ENCODE results near the gene ATR. TPM values are rescaled to one million over a fixed set of nuclear protein-coding genes. Genes with fewer than 3 reads are reported as not detected.

The ATR gene
- polyA plus RNA-seq, 2 of the 4 experiments (the other 2 are of a cell fraction): 13.9 to 36.2 TPM

DNA sequence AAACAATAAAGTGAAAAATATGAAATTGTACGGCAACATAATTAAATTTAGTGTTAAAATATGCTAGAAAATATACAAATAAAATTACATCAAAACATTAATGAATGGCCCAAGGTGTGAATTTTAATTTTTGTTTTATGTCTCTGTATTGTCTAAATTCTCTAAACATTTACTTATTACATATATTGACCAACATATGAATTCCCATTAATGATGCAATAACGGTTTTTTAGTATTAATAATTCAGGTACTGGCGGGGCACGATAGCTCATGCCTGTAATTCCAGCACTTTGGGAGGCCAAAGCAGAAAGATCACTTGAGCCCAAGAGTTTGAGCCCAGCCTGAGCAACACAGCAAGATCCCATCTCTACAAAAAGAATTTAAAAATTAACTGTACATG lies 110.1 kb downstream of the ATR start:
- Histone ChIP-seq H3K4me1 (no peaks in the 10 kb centered on the region), H3K9me3 (peaks cover 3% of the 10 kb centered on the region; the same call in 2 of the 3 replicates), H3K27ac (no peak overlapping the region), H3K4me3 (no peak overlapping the region), H3K4me2 (no peak overlapping the region)
- 94% methylated on average over 4 of the region's 4 CpGs for WGBS (ENCODE audit: missing lambda C conversion rate)
- ChIA-PET POLR2A (no interaction called here), CTCF (no interaction called here)
- no peak for FAIRE-seq
- TF ChIP-seq TP53 (CRISPR knock-in tag; IDR thresholded peaks at IDR 0.05) (no peak), SMC3 (IDR thresholded peaks at IDR 0.05) (no peak), POLR2A (IDR thresholded peaks at IDR 0.05; ENCODE audit: low read length) (no peak), KDM1A (IDR thresholded peaks at IDR 0.05; ENCODE audit: low read depth) (no peak), CBX8 (IDR thresholded peaks at IDR 0.05) (no peak), RFX5 (IDR thresholded peaks at IDR 0.05) (no peak), MAZ (IDR thresholded peaks at IDR 0.05; ENCODE audit: borderline replicate concordance, low read depth, low read length) (no peak), KDM5A (IDR thresholded peaks at IDR 0.05) (no peak), PHF8 (IDR thresholded peaks at IDR 0.05; ENCODE audit: borderline replicate concordance, low read depth) (no peak), CEBPB (IDR thresholded peaks at IDR 0.05) (no peak), NR3C1 (IDR thresholded peaks at IDR 0.05) (no peak), ZC3H11A (IDR thresholded peaks at IDR 0.05) (no peak), CBX2 (IDR thresholded peaks at IDR 0.05; ENCODE audit: borderline replicate concordance, low read depth) (no peak)
- TF ChIP-seq, protein P1, sequence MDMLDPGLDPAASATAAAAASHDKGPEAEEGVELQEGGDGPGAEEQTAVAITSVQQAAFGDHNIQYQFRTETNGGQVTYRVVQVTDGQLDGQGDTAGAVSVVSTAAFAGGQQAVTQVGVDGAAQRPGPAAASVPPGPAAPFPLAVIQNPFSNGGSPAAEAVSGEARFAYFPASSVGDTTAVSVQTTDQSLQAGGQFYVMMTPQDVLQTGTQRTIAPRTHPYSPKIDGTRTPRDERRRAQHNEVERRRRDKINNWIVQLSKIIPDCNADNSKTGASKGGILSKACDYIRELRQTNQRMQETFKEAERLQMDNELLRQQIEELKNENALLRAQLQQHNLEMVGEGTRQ (IDR thresholded peaks at IDR 0.05): no peak
- ATAC-seq: no peak
- no peak for DNase-seq (ENCODE audit: low read depth in 1 of 2, low spot score in 1 of 2)

DNA sequence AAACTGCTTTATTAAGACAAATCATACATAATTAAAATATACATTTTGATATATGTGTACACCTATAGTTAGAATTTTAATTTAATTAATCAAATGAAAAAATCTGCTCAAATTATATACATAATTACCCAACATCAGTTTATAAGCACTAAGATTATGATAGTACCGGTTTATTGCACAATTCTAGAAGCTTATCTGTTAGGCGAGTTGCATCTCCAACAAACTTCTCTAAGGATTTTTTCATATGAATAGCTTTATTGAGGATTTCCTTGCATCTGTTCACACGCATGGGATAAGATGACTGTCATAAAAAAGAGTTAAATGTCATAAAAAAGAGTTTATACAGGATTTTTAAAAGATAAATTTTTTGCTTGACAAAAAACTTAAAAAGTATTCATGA lies 110.8 kb downstream of the ATR start:
- ChIA-PET CTCF (no interaction called here), POLR2A (no interaction called here)
- Histone ChIP-seq H3K27ac (no peak overlapping the region), H3K4me2 (no peak overlapping the region), H3K4me3 (no peak overlapping the region), H3K4me1 (no peaks in the 10 kb centered on the region), H3K9me3 (no peaks in the 10 kb centered on the region)
- DNase-seq (ENCODE audit: low read depth in 1 of 2, low spot score in 1 of 2) (no peak), ATAC-seq (no peak), FAIRE-seq (no peak)
- TF ChIP-seq RAD21 (conservative IDR thresholded peaks at IDR 0.05 in 1 of 2, IDR thresholded peaks at IDR 0.05 in 1 of 2) (no peak), PHF8 (IDR thresholded peaks at IDR 0.05; ENCODE audit: borderline replicate concordance, low read depth) (no peak), CBX8 (IDR thresholded peaks at IDR 0.05) (no peak), SREBF2 (IDR thresholded peaks at IDR 0.05) (no peak), KDM5A (IDR thresholded peaks at IDR 0.05) (no peak), ESRRA (IDR thresholded peaks at IDR 0.05; ENCODE audit: borderline replicate concordance, low read length) (no peak), NFE2L2 (conservative IDR thresholded peaks at IDR 0.05; ENCODE audit: low read length) (no peak), ZNF302 (CRISPR knock-in tag; IDR thresholded peaks at IDR 0.05) (no peak), MAZ (IDR thresholded peaks at IDR 0.05; ENCODE audit: borderline replicate concordance, low read depth, low read length) (no peak), CBX2 (IDR thresholded peaks at IDR 0.05; ENCODE audit: borderline replicate concordance, low read depth) (no peak), ZSCAN20 (CRISPR knock-in tag; IDR thresholded peaks at IDR 0.05) (no peak), CHD4 (IDR thresholded peaks at IDR 0.05; ENCODE audit: borderline replicate concordance) (no peak), MAFK (IDR thresholded peaks at IDR 0.05; ENCODE audit: partially characterized antibody) (no peak), TFCP2L1 (CRISPR knock-in tag; IDR thresholded peaks at IDR 0.05) (no peak), CHD2 (IDR thresholded peaks at IDR 0.05; ENCODE audit: low read length, partially characterized antibody) (no peak), EHF (CRISPR knock-in tag; IDR thresholded peaks at IDR 0.05) (no peak), EP300 (IDR thresholded peaks at IDR 0.05) (no peak), ZC3H11A (IDR thresholded peaks at IDR 0.05) (no peak)
- TF ChIP-seq, protein P2, sequence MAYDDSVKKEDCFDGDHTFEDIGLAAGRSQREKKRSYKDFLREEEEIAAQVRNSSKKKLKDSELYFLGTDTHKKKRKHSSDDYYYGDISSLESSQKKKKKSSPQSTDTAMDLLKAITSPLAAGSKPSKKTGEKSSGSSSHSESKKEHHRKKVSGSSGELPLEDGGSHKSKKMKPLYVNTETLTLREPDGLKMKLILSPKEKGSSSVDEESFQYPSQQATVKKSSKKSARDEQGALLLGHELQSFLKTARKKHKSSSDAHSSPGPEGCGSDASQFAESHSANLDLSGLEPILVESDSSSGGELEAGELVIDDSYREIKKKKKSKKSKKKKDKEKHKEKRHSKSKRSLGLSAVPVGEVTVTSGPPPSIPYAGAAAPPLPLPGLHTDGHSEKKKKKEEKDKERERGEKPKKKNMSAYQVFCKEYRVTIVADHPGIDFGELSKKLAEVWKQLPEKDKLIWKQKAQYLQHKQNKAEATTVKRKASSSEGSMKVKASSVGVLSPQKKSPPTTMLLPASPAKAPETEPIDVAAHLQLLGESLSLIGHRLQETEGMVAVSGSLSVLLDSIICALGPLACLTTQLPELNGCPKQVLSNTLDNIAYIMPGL (CRISPR knock-in tag; IDR thresholded peaks at IDR 0.05; ENCODE audit: borderline replicate concordance): no peak
- WGBS (ENCODE audit: missing lambda C conversion rate): 91% methylated on average over 3 of the region's 3 CpGs
